Neuronal stem cell (in vitro differentiated cells): ENCODE measurements around the gene DOCK9.

Experiments used
- DNase-seq: peaks from one replicate; pipeline ENCODE4 v3.0.0-alpha.2; 2013; ENCODE audit warnings: low spot score
- H2AFZ ChIP-seq: one replicate; pipeline ENCODE4 v1.6.1; 2013; ENCODE audit warnings: mild to moderate bottlenecking, low read length, inconsistent platforms
- H2AK5ac ChIP-seq: 2 replicates; pipeline ENCODE4 v1.6.1; 2013; ENCODE audit warnings: low read depth, mild to moderate bottlenecking, inconsistent platforms, low read length, moderate library complexity, mixed read lengths
- H2BK120ac ChIP-seq: 2 replicates; pipeline ENCODE4 v1.6.1; 2013; ENCODE audit warnings: low read depth, mild to moderate bottlenecking, inconsistent platforms, low read length, moderate library complexity, mixed read lengths
- H2BK12ac ChIP-seq: one replicate; pipeline ENCODE4 v1.6.1; 2013; ENCODE audit warnings: low read length, inconsistent platforms
- H2BK15ac ChIP-seq: 2 replicates; pipeline ENCODE4 v1.6.1; 2013; ENCODE audit warnings: mild to moderate bottlenecking, low read length, inconsistent platforms, mixed read lengths
- H2BK5ac ChIP-seq: one replicate; pipeline ENCODE4 v1.6.1; 2013; ENCODE audit warnings: inconsistent platforms, mild to moderate bottlenecking, low read length, moderate library complexity
- H3K14ac ChIP-seq: one replicate; pipeline ENCODE4 v1.6.1; 2013; ENCODE audit warnings: low read length, inconsistent platforms
- H3K18ac ChIP-seq: 2 replicates; pipeline ENCODE4 v1.6.1; 2013; ENCODE audit warnings: low read length, inconsistent platforms
- H3K23ac ChIP-seq: 2 replicates; pipeline ENCODE4 v1.6.1; 2013; ENCODE audit warnings: low read depth, mild to moderate bottlenecking, mixed read lengths, low read length, inconsistent platforms; ENCODE audit not compliant: poor library complexity
- H3K27ac ChIP-seq: replicated peaks from 3 replicates; pipeline ENCODE4 v1.5.1; 2013; ENCODE audit warnings: low read length, inconsistent platforms
- H3K27me3 ChIP-seq, 3 experiments: 2 replicates each; pipeline ENCODE4 v1.6.1; 2013; ENCODE audit warnings: low read length in 3 of 3, mild to moderate bottlenecking in 2 of 3, inconsistent platforms in 1 of 3, low read depth in 1 of 3, mixed read lengths in 1 of 3, moderate library complexity in 1 of 3; ENCODE audit not compliant: control insufficient read depth in 3 of 3, insufficient read depth in 3 of 3
- H3K36me3 ChIP-seq, 2 donors: replicated peaks in 1 of 2; 2 replicates each; pipeline ENCODE4 v1.6.1; 2013; ENCODE audit warnings: low read length in 2 of 2; ENCODE audit not compliant: control insufficient read depth in 2 of 2, insufficient read depth in 2 of 2
- H3K4ac ChIP-seq: 2 replicates; pipeline ENCODE4 v1.6.1; 2013; ENCODE audit warnings: inconsistent platforms, mild to moderate bottlenecking, low read length, moderate library complexity
- H3K4me1 ChIP-seq, 2 donors: 1 replicate in 1 of 2; 2 replicates in 1 of 2; pipeline ENCODE4 v1.6.1; 2013; ENCODE audit warnings: low read length in 2 of 2, low read depth in 1 of 2; ENCODE audit not compliant: control insufficient read depth in 2 of 2, insufficient read depth in 1 of 2
- H3K4me2 ChIP-seq: one replicate; pipeline ENCODE4 v1.6.1; 2013; ENCODE audit warnings: mild to moderate bottlenecking, low read length, inconsistent platforms; ENCODE audit not compliant: insufficient read depth, poor library complexity, severe bottlenecking
- H3K4me3 ChIP-seq, 2 donors: 2 replicates each; pipeline ENCODE4 v1.5.1; 2013; ENCODE audit warnings: low read length in 2 of 2, mild to moderate bottlenecking in 2 of 2, inconsistent platforms in 1 of 2, moderate library complexity in 1 of 2
- H3K79me1 ChIP-seq: one replicate; pipeline ENCODE4 v1.6.1; 2013; ENCODE audit warnings: low read depth, mild to moderate bottlenecking, inconsistent platforms, low read length, moderate library complexity
- H3K9ac ChIP-seq: one replicate; pipeline ENCODE4 v1.6.1; 2013; ENCODE audit warnings: mild to moderate bottlenecking, low read depth, low read length, inconsistent platforms; ENCODE audit not compliant: poor library complexity
- H3K9me3 ChIP-seq, 2 donors: replicated peaks in 1 of 2; 2 replicates each; pipeline versions ENCODE3 to v1.6.1; 2013; ENCODE audit warnings: low read length in 2 of 2, mild to moderate bottlenecking in 2 of 2, inconsistent platforms in 1 of 2, low read depth in 1 of 2, mixed read lengths in 1 of 2, moderate library complexity in 1 of 2; ENCODE audit not compliant: control insufficient read depth in 2 of 2, insufficient read depth in 1 of 2
- H4K8ac ChIP-seq: one replicate; pipeline ENCODE4 v1.6.1; 2013; ENCODE audit warnings: low read depth, mild to moderate bottlenecking, inconsistent platforms, low read length, moderate library complexity
- H4K91ac ChIP-seq: one replicate; pipeline ENCODE4 v1.6.1; 2013; ENCODE audit warnings: low read length, low read depth, mild to moderate bottlenecking, inconsistent platforms; ENCODE audit not compliant: poor library complexity
- WGBS, 2 donors: extraction: QIAGEN DNeasy Blood & Tissue Kit; methylation state at CpG; one replicate each; pipeline ENCODE4 v1.1.7; 2013; ENCODE audit warnings: missing lambda C conversion rate in 2 of 2, mixed read lengths in 1 of 2; ENCODE audit not compliant: insufficient read length in 2 of 2, insufficient replicate concordance in 1 of 2; ENCODE audit errors: extremely low coverage in 2 of 2; 5-methylcytosine and 5-hydroxymethylcytosine counted together

The DOCK9 gene

GRCh38 chr13:98994080-98994479, 16.2 kb upstream of the DOCK9 start:
- no peaks in the 10 kb centered on the region for H3K9me3 ChIP-seq
- no peaks in the 10 kb centered on the region for H3K79me1 ChIP-seq
- H2AK5ac ChIP-seq = no peak overlapping the region
- H3K4ac ChIP-seq = no peak overlapping the region
- H3K4me3 ChIP-seq = no peak overlapping the region
- no peak overlapping the region for H3K4me2 ChIP-seq
- H2BK15ac ChIP-seq = no peak overlapping the region
- H3K4me1 ChIP-seq = peaks cover 0 to 9% of the 10 kb centered on the region in 2 donors
- H3K9ac ChIP-seq = no peak overlapping the region
- no peak overlapping the region for H3K23ac ChIP-seq
- H2AFZ ChIP-seq = no peak overlapping the region
- no peak overlapping the region for H2BK120ac ChIP-seq
- no peak overlapping the region for H4K91ac ChIP-seq
- H3K27ac ChIP-seq = no peak overlapping the region
- H4K8ac ChIP-seq = no peak overlapping the region
- no peak for DNase-seq
- no peak overlapping the region for H2BK12ac ChIP-seq
- no CpG with 5 or more reads among the region's 2 CpGs for WGBS, 2 donors
- H3K36me3 ChIP-seq = no peaks in the 10 kb centered on the region
- no peak overlapping the region for H3K18ac ChIP-seq
- H3K14ac ChIP-seq = no peak overlapping the region
- H3K27me3 ChIP-seq = no peaks in the 10 kb centered on the region
- H2BK5ac ChIP-seq = no peak overlapping the region

GRCh38 chr13:98992355-98992754, 14.5 kb upstream of the DOCK9 start:
- Histone ChIP-seq H2BK120ac (no peak overlapping the region), H3K4me1 (peaks cover 0 to 6% of the 10 kb centered on the region in 2 donors), H3K9me3 (no peaks in the 10 kb centered on the region), H2BK5ac (no peak overlapping the region), H3K18ac (no peak overlapping the region), H4K8ac (no peak overlapping the region), H2AFZ (no peak overlapping the region), H2BK12ac (no peak overlapping the region), H2AK5ac (no peak overlapping the region), H3K23ac (no peak overlapping the region), H3K4ac (no peak overlapping the region), H3K4me2 (no peak overlapping the region), H2BK15ac (no peak overlapping the region), H3K36me3 (no peaks in the 10 kb centered on the region), H3K27me3 (peaks cover 0 to 4% (median 0%) of the 10 kb centered on the region in 3 experiments), H3K79me1 (no peaks in the 10 kb centered on the region), H3K27ac (no peak overlapping the region), H4K91ac (no peak overlapping the region), H3K9ac (no peak overlapping the region), H3K14ac (no peak overlapping the region), H3K4me3 (no peak overlapping the region)
- no CpG with 5 or more reads among the region's 7 CpGs for WGBS, 2 donors
- no peak for DNase-seq

GRCh38 chr13:98990701-98991100, 12.8 kb upstream of the DOCK9 start:
- Histone ChIP-seq H3K9me3 (no peaks in the 10 kb centered on the region), H3K18ac (no peak overlapping the region), H3K4ac (no peak overlapping the region), H2BK120ac (no peak overlapping the region), H2BK12ac (no peak overlapping the region), H4K91ac (no peak overlapping the region), H3K9ac (no peak overlapping the region), H3K23ac (no peak overlapping the region), H3K4me1 (no peaks in the 10 kb centered on the region), H3K27me3 (peaks cover 0 to 4% (median 0%) of the 10 kb centered on the region in 3 experiments), H3K4me2 (no peak overlapping the region), H3K14ac (no peak overlapping the region), H2BK15ac (no peak overlapping the region), H2AK5ac (no peak overlapping the region), H3K79me1 (no peaks in the 10 kb centered on the region), H3K36me3 (no peaks in the 10 kb centered on the region), H2BK5ac (no peak overlapping the region), H4K8ac (no peak overlapping the region), H3K27ac (no peak overlapping the region), H2AFZ (no peak overlapping the region), H3K4me3 (no peak overlapping the region)
- no peak for DNase-seq
- no CpG with 5 or more reads among the region's 3 CpGs for WGBS, 2 donors

GRCh38 chr13:98989469-98990235, 11.8 kb upstream of the DOCK9 start:
- Histone ChIP-seq H2BK120ac (no peak overlapping the region), H3K14ac (no peak overlapping the region), H2AK5ac (no peak overlapping the region), H4K91ac (no peak overlapping the region), H3K9ac (no peak overlapping the region), H3K4ac (no peak overlapping the region), H4K8ac (no peak overlapping the region), H2BK15ac (no peak overlapping the region), H3K23ac (no peak overlapping the region), H3K36me3 (no peaks in the 10 kb centered on the region), H2BK12ac (no peak overlapping the region), H3K27ac (no peak overlapping the region), H3K79me1 (no peaks in the 10 kb centered on the region), H3K4me3 (no peak overlapping the region), H3K9me3 (no peaks in the 10 kb centered on the region), H2AFZ (no peak overlapping the region), H3K27me3 (peaks cover 0 to 4% (median 0%) of the 10 kb centered on the region in 3 experiments), H3K4me1 (no peaks in the 10 kb centered on the region), H3K4me2 (no peak overlapping the region), H2BK5ac (no peak overlapping the region), H3K18ac (no peak overlapping the region)
- DNase-seq = no peak
- WGBS, 2 donors = no CpG with 5 or more reads among the region's 4 CpGs
